ENCODE results near the gene ZNF710.

Gene ZNF710

GRCh38 chr15:89980896-89981295 lies 20.2 kb upstream of the ZNF710 start:
- DNase-seq (ENCODE audit: extremely low spot score): no peak

GRCh38 chr15:89982315-89983055 lies 18.6 kb upstream of the ZNF710 start:
- ChIA-PET POLR2A (no interaction called here), CTCF (no interaction called here)
- DNase-seq (ENCODE audit: extremely low spot score): no peak
- TF ChIP-seq CTCF (IDR thresholded peaks at IDR 0.05; ENCODE audit: control extremely low read depth, extremely low read depth, low read depth, missing control alignments): no peak

More at GRCh38 chr15:89980896-89981295, 20.2 kb upstream of the ZNF710 start:
- no peak for TF ChIP-seq CTCF (IDR thresholded peaks at IDR 0.05; ENCODE audit: control extremely low read depth, extremely low read depth, low read depth, missing control alignments)
- POLR2A ChIA-PET: no interaction called here
- CTCF ChIA-PET: interaction anchor here (1.5 to 2.2 kb wide), 2 partner anchors 9 to 89 kb away, joined by 3 to 4 read pairs; no protein-coding TSS in a partner anchor

- ChIA-PET POLR2A (interaction anchor here (0.5 kb wide), 1 partner anchor 46 kb away, joined by 6 read pairs; no protein-coding TSS in a partner anchor), CTCF (interaction anchor here (1.2 to 3.6 kb wide), 4 partner anchors 9 to 102 kb away, joined by 3 to 14 read pairs (median 6); no protein-coding TSS in a partner anchor)
- no peak for DNase-seq (ENCODE audit: extremely low spot score)
- no peak for TF ChIP-seq CTCF (IDR thresholded peaks at IDR 0.05; ENCODE audit: control extremely low read depth, extremely low read depth, low read depth, missing control alignments)
Measured at GRCh38 chr15:89984001-89984400, 17.1 kb upstream of the ZNF710 start.

GRCh38 chr15:89984421-89985010 lies 16.6 kb upstream of the ZNF710 start:
- DNase-seq (ENCODE audit: extremely low spot score): no peak
- no peak for TF ChIP-seq CTCF (IDR thresholded peaks at IDR 0.05; ENCODE audit: control extremely low read depth, extremely low read depth, low read depth, missing control alignments)
- ChIA-PET CTCF (interaction anchor here (1.0 to 3.6 kb wide), 5 partner anchors 10 to 102 kb away, joined by 3 to 14 read pairs (median 5); no protein-coding TSS in a partner anchor), POLR2A (interaction anchor here (0.5 kb wide), 1 partner anchor 45 kb away, joined by 6 read pairs; no protein-coding TSS in a partner anchor)

- no peak for TF ChIP-seq CTCF (IDR thresholded peaks at IDR 0.05; ENCODE audit: control extremely low read depth, extremely low read depth, low read depth, missing control alignments)
- POLR2A ChIA-PET: no interaction called here
- CTCF ChIA-PET: interaction anchor here (1.0 to 3.6 kb wide), 5 partner anchors 10 to 101 kb away, joined by 3 to 14 read pairs (median 5); no protein-coding TSS in a partner anchor
- no peak for DNase-seq (ENCODE audit: extremely low spot score)
Measured at GRCh38 chr15:89985111-89985510, 16.0 kb upstream of the ZNF710 start.

- CTCF ChIA-PET: interaction anchor here (1.4 kb wide), 1 partner anchor 29 kb away, joined by 3 read pairs; no protein-coding TSS in a partner anchor
- DNase-seq (ENCODE audit: extremely low spot score): no peak
- no peak for TF ChIP-seq CTCF (IDR thresholded peaks at IDR 0.05; ENCODE audit: control extremely low read depth, extremely low read depth, low read depth, missing control alignments)
- POLR2A ChIA-PET: no interaction called here
Measured at GRCh38 chr15:89991312-89991711, 9.8 kb upstream of the ZNF710 start.
